ENCODE data around the gene GTPBP8. TPM values are rescaled to one million over a fixed set of nuclear protein-coding genes. Genes with fewer than 3 reads are reported as not detected.

Gene GTPBP8
- polyA plus RNA-seq, 4 donors = 22.0 to 25.0 (median 24.8) TPM

Other genes starting within 250 kb of the GTPBP8 start
- not detected for gene CD200R1L, start 144.1 kb upstream of the GTPBP8 start, polyA plus RNA-seq (ENCODE audit: insufficient read length in 4 of 4)
- under 1 TPM; 0.86 to 0.95 (median 0.91) TPM for gene CD200R1, start 15.9 kb upstream of the GTPBP8 start, polyA plus RNA-seq (ENCODE audit: insufficient read length in 4 of 4)
- 10 to 100 TPM; 22.9 to 38.1 (median 30.0) TPM for gene BOC, start 220.6 kb downstream of the GTPBP8 start, polyA plus RNA-seq (ENCODE audit: insufficient read length in 4 of 4)